Activated gamma-delta T cell treated with Interleukin-2 at 50 U/mL for 16 hours (primary cell): ENCODE measurements around the gene PPM1K.
"Not testable (repeated sequence)": the region's sequence is repeated elsewhere in the genome, so short reads cannot be mapped to it uniquely, and the experiment has no call there.

ENCODE experiments used
- DNase-seq: peaks from one replicate; pipeline ENCODE4 v3.0.0-alpha.2; 2020

The PPM1K gene

DNA sequence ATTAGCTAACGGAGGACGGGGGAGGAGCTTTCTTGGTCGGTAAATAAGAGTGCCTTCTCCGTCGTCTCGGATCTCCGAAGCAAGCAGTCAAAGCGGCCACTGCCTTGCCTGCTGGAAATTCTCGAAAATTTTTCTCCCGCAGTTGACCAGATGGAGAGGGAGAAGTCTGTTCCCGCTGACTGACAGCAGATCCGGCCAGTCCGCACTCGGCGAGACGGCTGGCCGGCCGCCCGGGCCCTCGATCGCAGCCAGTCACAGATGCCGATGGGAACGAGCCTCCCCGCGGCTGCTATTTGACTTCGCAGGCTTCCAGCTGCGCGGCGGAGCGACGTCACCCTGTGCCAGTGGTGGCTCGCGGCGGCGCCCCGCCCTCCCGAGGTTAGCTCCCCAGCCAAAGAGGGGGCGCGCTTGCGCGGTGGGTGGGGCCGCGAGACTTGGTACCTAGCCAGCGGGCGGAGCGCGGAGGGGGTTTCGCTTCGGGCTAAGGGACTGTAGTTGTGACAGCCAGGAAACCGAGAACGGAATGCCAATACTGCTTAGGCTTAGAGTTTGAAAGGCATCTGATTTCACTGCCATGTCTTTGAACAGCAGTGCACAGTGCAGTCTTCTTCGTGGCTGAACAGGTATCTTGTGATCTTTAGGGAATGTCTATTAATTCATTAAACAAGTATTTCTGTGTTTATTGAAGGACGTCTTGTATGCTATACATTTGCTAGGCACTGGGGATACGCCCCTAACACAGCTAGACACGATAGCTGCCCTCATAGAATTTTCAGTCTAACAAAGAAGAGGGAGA lies at the start of gene PPM1K:
Gene PPM1K, minus strand, starts transcription at position 123 of the 796 bp plus-strand sequence. CDS start 5,978 bp downstream, outside the sequence.
- DNase-seq: peak; percentile 99

DNA sequence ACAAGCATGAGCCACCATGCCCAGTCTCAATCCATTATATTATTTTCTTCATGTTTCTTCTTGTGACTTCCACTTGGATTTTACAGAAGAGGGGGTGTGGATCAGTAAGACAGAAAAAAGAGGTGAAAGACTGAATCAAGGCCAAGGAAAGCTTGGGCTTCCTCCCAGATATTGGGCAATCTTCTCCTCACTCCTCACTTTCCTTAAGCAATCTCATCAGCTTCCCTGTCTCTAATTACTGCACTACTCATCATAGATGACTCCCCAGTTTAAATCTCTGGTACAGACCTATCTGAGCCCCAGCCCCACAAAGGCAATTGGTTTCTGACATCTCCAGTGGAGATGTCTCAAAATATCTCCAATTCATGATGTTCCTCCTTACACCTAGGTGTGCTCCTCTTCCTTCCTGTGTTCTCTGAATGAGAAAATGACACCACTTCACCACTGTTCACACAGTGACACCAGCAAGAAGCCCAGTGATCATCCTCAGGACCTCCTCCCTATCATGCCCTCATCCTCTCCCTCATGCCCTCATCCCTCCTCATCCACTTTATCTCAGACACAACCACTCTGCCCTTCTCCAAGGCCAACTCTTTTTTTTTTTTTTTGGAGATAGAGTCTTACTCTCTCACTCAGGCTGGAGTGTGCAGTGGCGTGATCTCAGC lies 49.5 kb upstream of the PPM1K start:
- no peak for DNase-seq

DNA sequence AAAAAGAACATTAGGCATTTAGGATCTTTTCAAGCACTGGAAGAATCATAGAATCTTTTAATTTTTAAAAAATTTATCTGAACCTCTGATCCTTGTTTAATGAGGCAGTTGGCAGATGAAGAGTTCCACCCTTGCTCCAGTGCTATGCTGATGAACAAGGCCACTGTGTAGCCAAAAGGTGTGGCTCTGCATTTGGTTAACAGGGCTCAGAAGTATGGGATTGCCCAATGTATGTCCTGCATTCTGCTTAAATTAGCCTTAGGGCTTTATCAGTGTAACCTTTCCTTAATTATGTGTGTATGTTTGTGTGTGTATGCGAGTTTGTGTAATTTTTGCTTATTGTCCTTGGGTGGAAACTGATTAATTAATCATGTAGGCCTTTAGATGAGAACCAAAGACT lies 43.3 kb upstream of the PPM1K start:
- DNase-seq: no peak

DNA sequence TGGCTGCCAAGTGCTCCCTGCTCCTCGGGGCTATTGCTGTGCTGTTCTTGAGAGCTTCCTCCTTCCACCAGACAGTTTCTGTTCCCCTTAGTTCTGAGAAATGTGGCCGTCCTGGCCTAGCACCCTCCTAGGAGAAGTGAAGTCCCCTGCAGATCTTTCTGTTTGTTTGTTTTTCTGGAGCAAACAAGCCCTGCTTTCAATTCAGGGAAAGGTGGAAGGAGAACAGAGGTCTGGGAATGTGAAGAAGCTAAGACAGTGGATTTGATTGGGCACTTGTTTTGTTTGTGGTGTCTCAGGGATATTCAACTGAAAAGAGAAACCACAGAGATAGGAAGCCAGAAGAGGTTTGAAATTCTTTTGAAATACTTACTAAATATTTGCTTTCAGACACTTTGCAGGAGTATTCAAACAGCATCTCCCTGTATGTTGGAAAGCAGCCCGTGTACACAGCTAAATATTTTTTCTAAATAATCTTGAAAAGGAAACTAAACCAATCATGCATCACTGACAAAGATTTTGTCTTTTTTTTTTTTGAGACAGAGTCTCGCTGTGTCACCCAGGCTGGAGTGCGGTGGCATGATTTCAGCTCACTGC lies 36.5 kb upstream of the PPM1K start:
- peak; percentile 9 for DNase-seq

DNA sequence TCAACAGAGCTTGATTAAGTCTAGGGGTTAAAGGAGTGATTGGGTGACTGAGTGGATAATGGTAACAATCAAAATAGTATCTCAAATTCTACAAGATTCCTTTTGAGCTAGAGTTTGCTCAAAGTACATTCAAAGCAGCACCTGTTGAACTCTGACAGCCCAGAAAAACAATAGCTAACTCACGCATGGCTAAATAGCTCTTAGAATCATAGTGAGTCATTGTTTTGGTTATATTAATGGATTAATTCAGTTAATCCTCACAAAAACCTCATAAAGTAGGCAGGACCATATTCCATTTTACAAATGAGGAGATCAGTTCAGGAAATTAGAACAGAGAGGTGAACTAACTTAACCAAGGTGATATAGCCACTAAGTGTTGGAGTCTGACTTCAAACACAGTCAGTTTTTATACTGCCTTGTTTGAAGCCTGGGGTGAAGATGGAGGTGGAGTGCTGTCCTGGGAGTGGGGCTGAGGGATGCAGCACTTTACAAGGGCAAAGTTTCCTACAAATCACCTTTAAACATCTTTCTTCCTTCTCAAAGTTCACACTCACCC lies 35.9 kb upstream of the PPM1K start:
- no peak for DNase-seq

DNA sequence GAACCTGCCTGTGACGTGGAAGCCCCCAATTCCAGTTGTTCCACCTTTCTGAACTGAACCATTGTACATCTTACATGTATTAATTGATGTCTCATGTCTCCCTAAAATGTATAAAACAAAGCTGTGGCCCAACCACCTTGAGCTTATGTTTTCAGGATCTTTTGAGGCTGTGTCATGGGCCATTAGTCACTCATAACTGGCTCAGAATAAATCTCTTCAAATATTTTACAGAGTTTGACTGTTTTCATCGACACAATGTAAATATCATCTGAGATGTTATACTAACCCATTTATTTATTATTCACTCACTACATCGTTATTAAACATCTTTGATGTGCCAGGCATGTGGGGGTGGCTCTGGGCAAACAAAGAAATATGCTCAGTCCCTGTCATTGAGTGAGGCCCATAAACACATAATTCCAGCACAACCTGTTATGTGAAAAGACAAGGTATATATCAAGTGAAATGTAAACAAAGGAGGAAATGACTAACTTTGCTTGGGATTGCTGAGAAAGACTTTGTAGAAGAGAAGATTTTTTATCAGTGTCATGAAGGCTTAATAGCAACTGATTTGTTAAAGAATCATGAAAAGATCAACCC lies 34.5 kb upstream of the PPM1K start:
- no peak for DNase-seq

DNA sequence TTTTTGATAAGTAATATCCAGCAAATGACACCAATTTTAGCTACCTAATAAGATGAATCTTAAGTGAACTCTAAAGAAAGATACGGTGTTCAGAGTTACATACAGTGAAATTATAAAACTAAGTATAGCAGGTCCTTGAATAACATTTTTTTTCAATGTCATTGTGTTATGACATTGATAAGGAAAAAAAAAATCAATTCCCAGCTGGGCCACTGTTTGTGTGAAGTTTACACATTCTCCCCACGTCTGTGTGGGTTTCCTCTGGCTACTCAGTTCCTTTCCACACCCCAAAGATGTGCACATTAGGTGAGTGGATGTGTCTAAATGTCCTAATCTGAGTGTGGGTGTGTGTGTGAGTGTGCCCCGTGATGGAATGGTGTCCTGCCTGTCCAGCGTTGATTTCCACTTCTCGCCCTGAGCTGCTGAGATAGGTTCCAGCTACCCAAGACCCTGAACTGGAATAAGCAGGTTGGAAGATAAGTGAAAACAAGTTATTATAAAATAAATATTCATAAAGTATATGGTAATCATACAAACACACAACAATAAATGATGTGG lies 31.2 kb upstream of the PPM1K start:
- no peak for DNase-seq

DNA sequence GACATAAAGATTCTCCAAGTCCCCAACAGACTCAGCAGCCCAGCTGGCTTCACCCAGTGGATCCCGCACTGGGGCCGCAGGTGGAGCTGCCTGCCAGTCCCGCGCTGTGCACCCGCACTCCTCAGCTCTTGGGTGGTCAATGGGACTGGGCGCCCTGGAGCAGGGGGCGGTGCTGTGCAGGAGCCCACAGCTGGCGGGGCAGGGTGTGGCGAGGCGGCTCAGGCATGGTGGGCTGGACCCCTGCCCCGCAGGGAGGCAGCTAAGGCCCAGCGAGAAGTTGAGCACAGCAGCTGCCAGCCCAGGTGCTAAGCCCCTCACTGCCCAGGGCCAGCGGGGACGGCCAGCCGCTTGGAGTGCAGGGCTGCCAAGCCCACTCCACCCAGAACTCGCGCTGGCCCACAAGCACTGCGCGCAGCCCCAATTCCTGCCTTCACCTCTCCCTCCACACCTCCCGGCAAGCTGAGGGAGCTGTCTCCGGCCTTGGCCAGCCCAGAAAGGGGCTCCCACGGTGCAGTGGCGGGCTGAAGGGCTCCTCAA lies 28.8 kb upstream of the PPM1K start:
- DNase-seq: not testable (repeated sequence)

DNA sequence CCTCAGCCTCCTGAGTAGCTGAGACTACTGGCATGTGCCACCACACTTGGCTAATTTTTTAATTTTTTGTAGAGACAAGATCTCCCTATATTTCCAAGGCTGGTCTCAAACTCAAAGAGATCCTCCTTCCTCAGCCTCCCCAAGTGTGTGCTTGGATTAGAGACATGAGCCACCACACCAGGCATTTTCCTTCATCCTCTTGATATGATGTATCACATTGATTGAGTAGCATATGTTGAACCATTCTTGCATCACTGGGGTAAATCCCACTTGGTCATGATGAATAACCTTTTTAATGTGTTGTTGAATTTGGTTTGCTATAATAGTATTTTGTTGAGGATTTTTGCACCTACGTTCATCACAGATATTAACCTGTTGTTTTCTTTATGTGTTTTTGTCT lies 24.2 kb upstream of the PPM1K start:
- DNase-seq: no peak

DNA sequence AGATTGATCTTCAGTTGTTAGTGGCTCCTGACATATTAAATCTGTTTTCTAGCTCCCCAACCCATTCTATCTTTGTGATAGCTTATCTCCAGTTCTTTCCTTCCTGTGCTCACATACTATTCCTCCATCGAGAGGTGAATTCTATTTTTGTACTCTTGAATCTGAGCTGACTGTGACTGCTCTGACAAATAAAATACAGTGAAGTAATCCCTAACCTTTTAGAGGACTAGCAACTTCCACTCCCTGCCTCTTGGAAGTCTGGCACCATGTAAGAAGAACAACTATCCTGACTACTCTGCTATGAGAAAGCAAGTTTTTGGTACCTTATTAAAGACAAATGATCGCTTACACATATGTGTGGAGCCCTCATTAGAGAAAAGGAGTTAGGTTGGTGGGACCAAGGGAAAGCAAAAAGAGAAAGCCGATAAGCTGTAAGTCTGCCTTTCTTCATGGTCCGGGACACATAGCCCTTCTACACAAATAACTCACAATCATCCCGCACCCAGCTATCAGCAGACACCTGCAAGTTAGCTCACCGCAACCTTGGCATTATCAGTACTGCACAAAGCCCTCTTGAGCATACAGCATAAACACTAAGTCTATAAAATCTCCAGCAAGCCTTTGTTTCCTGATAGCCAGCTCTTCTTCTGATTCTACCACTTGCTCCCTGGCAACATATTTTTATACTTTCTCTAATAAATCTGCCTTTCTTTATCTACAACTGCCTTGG lies 13.5 kb upstream of the PPM1K start:
- no peak for DNase-seq

DNA sequence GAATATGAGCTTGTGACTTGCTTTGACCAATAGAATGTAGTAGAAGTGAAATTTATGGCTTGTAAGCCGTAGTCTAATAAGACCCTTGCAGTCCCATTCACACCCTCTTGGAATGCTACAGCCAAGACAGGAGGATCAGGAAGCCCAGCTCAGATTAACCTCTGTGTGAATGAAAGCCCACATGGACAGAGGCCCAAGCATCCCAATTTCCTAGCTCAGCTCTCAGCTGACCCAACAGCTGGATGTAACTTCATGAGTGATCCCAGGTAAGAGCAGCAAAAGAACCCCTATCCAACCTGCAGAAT lies 12.8 kb upstream of the PPM1K start:
- no peak for DNase-seq

DNA sequence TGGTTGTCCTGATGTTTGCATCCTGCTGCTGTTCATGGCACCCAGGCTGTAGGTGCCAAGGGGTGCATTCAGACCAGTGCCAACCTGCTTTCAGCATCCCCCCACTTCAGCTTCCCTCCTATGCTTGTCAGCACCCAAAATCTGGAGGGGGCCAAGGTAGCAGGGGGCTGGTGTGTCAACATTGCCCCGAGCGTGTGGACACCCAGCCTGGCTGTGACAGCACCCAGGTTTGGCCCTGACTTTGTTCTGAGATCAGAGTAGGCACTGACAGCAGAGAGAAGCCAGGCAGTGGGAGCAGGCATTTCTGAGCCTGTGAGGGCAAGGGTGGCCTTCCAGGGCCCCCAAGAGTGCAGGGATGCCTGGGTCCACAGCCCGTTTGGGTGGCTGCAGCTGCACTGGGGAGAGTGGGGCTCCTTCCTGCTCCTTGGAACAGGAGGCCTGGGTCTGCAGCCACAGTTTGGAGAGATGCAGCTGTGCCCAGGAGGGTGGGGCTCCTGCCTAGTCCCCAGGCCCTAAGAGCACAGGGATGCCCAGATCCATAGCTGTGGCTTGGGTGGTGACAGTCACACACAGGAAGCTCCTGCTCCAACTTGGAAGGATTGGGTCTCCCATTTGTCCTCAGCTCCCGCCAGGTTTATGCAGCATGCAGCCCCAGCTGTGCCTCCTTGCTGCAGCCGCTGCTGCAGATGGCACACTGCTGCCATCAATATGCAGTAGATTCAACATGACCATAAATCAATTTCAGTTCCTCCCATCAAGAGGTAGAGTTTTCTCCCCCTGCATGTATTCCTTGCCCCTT lies 12.3 kb upstream of the PPM1K start:
- DNase-seq: no peak

DNA sequence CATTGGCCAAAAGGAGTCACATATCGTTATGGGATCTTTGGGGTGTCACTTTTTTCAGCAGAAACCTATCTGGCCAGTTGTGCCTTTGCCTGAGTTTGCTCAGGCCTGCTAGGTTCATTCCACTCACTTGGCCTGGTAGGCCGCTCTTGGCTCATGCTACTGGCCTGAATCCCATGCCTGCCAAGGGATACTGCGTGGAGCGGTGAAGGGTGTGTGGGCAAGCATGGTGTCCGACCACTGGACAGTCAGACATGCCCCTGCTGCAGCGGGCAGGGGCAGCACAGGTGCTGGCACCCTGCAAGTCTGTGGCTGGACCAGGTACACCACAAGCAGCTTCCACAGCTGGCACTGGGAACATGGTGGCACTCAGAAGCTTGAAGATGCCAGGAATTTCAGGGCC lies 11.3 kb upstream of the PPM1K start:
- DNase-seq: no peak

DNA sequence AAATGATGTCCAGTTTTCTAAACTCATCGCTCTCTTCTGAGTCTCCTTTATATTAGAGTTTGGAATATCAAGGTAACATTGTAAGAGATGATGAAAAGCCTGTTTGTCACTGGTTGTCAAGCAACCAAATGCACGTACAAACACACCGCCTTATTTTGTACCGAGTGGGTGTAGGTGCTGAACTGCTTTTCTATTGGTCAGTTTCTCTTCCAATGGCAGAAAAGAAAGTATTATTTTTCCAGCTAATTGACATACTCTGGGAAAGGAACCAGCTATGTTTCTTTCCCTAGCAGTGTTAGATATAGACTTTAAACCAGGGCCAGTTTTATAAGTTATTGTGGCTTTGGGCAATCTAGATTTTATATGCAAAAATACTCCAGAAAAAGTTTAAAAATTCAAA lies 6.6 kb upstream of the PPM1K start:
- no peak for DNase-seq

DNA sequence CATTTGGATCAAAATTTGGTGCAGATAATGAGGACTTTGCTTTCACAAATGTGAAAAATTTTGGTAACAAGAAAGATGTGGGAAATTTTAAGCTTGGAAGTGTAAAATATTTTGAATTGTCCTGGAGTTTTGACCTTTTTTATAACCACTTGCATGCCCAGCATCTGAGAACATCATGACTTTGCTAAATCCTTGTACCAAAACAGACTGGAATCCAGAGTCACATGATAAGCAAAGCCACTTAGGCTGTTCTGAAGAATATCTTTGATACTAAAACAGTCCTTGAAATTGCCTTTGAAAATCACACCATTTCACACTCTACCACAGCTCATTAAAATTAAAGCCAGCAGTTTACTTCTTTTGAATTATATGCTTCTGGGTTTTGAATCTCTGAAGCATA lies 2.5 kb upstream of the PPM1K start:
- DNase-seq: no peak

DNA sequence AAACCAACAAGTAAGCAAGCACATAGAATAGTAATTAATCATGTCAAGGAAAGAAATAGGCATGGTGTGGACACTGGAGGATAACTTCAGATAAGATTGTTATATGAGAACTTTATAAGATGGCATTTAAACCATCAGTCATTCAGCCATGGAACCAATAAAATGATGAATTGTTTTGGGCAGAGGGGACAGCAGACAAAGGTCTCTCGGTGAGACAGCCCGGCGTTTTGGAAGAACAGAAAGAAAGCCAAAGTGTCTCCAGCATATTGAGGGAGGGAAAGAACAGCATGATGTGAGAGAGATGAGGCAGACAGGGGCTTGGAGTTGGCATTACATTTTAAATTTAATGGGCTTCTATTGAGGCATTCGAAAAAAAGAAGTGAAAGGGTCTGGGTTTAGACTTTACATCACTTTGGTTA lies 883 bp upstream of the PPM1K start:
- no peak for DNase-seq

DNA sequence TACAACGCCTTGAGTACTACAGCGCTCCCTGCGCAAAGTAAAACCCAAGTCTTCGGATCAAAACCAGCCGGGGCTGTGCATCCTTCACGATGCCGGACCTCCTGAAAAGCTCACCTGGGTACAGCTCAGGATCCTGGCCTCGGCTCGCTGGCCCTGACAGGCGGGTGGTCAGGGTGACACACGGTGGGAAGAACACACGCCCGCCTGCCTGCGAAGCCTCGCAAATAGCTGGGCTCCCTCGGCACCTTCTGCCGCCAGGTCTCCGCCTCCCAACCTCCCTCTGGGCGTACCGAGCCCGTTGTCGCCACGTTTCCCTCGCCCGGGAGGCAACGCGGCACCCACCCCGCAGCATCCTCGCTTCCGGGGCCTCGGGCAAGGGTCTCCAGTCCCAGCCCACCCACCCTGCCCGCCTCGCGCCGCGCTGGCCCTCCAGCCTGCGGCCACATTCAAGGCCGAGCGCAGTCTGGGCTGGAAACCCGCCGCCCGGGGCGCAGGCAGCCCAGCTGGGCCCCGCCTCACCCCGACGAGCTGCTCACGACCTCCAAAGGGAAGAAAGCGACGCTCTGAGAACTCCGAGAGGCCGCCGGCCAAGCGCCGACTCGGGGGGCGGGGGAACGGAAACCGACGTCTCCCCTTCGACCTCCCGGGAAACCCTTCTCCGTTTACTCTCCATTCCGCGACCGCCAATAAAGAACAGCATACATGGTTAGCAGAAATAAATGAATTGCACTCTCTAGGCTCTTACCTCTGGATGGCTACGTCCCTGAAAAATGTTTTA lies 511 bp downstream of the PPM1K start:
- DNase-seq: peak; percentile 68

DNA sequence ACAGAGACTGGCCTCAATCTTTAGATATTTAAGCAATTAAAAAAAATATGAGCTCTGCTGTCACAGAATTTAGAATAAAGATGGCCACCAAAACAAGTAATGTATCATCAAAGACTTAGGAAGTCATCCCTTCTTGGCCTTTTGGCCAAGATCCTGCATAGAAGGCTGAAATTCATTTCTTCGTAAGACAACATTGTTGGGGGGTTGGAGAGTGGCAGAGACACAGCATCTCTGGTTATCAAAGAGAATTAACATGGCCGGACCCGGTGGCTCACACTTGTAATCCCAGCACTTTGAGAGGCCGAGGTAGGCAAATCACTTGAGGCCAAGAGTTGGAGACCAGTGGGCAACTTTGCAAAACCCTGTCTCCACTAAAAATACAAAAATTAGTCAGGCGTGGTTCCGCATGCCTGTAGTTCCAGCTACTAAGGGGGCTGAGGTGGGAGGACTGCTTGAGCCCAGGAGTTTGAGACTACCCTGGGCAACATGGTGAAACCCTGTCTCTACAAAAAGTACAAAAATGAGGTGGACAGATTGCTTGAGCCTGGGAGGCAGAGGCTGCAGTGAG lies 4.0 kb downstream of the PPM1K start:
- no peak for DNase-seq

DNA sequence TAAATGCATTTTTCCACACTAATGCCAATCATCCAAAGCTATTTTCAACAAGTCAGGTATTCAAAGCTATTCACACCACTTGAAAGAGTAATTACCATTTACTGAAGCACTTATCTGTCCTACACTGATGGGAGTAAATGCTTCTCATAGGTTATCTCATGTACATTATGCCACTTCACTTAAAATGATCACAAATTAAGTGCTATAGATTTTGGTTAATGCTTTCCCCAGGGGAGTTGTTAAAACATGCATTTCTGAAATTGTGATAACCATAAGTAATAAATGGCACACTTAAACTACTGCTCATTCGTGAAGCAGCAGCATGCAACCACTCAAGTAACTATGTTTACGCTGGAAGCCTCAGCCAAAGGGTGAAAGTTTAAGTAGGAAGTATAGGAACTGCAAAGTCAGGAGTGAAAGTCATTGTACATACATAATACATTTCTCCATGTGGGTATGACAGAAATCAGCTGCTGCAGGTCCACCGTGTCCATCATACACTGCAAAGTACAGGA lies 6.6 kb downstream of the PPM1K start:
- DNase-seq: no peak
